ENCODE data around the gene TGM1. TPM values are rescaled to one million over a fixed set of nuclear protein-coding genes. Genes with fewer than 3 reads are reported as not detected.

The TGM1 gene
- total RNA-seq, 6 donors from 2014 or later = 9.1 to 29.2 (median 11.1) TPM

DNA sequence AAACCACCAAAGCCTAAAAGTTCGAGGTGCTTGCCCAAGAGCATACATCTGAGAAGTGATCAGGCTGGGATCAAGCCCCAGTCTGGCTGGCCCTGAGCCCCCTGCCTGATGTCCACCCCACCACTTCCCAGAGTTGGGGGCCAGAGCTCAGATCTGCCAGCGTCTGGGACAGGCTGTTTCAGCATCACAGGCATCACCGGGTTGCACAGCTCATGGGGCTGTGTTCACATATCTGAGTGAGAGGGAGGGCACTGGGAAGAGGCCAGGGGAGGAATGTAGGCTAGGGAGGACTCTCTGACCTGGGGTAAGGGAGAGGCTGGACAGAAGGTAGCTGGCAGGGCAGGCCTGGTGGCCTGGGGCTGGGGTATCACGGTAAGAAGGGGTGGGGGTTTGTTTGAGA, 6.0 kb downstream of the TGM1 start:
- Histone ChIP-seq H3K27me3 (no peaks in the 10 kb centered on the region), H3K4me1 (peaks cover 0 to 19% (median 12%) of the 10 kb centered on the region in 4 donors), H3K4me3 (no peak overlapping the region), H3K36me3 (peaks cover 0 to 19% (median 9%) of the 10 kb centered on the region in 4 donors), H3K27ac (peak overlapping the region in 1 of 4 donors; percentile 10), H3K9me3 (no peaks in the 10 kb centered on the region)
- ATAC-seq (ENCODE audit: low FRiP score in 2 of 2) (no peak), DNase-seq (no peak)
- TF ChIP-seq EP300 (IDR thresholded peaks at IDR 0.05) (no peak), POLR2AphosphoS5 (IDR thresholded peaks at IDR 0.05) (no peak)
- WGBS, 2 donors = 73 to 79% methylated on average over 4 of the region's 4 CpGs

- TF ChIP-seq EP300 (IDR thresholded peaks at IDR 0.05) = no peak
- TF ChIP-seq, protein P1, sequence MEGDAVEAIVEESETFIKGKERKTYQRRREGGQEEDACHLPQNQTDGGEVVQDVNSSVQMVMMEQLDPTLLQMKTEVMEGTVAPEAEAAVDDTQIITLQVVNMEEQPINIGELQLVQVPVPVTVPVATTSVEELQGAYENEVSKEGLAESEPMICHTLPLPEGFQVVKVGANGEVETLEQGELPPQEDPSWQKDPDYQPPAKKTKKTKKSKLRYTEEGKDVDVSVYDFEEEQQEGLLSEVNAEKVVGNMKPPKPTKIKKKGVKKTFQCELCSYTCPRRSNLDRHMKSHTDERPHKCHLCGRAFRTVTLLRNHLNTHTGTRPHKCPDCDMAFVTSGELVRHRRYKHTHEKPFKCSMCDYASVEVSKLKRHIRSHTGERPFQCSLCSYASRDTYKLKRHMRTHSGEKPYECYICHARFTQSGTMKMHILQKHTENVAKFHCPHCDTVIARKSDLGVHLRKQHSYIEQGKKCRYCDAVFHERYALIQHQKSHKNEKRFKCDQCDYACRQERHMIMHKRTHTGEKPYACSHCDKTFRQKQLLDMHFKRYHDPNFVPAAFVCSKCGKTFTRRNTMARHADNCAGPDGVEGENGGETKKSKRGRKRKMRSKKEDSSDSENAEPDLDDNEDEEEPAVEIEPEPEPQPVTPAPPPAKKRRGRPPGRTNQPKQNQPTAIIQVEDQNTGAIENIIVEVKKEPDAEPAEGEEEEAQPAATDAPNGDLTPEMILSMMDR (IDR thresholded peaks at IDR 0.05) = no peak
- no peak for TF ChIP-seq POLR2A (IDR thresholded peaks at IDR 0.05)
- TF ChIP-seq POLR2AphosphoS5 (IDR thresholded peaks at IDR 0.05) = no peak
- DNase-seq (no peak), ATAC-seq (ENCODE audit: low FRiP score in 2 of 2) (no peak)
- no peak overlapping the region for H3K27ac ChIP-seq
- WGBS, 2 donors = 90 to 93% methylated on average over 10 to 12 of the region's 12 CpGs
- peaks cover 0 to 19% (median 13%) of the 10 kb centered on the region in 4 donors for H3K4me1 ChIP-seq
- no peaks in the 10 kb centered on the region for H3K27me3 ChIP-seq
- peaks cover 0 to 19% (median 9%) of the 10 kb centered on the region in 4 donors for H3K36me3 ChIP-seq
- no peak overlapping the region for H3K4me3 ChIP-seq
- H3K9me3 ChIP-seq = no peaks in the 10 kb centered on the region
Measured at GRCh38 chr14:24255931-24256711, 6.9 kb downstream of the TGM1 start.

DNA sequence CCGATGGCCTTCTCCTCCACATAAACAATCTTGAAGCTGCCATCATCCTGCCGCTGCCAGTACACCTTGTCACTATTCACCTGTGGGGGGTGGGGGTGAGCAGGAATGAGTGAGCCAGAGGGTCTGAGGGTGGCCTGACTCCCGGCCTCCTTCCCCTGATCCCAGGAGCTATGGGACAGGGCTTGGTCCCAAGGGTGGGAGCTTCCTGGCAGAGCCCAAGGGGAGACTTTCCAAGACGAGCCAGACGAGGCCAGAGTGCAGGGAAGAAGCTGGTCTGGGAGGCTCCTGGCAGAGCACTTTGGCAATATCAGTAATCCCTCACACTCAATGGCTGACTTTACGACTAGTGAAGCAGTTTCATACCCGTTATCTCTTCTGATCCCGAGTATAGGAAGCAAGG, 7.5 kb downstream of the TGM1 start:
- H3K4me3 ChIP-seq = no peak overlapping the region
- H3K36me3 ChIP-seq = peaks cover 0 to 19% (median 9%) of the 10 kb centered on the region in 4 donors
- H3K4me1 ChIP-seq = peaks cover 0 to 19% (median 13%) of the 10 kb centered on the region in 4 donors
- no peak overlapping the region for H3K27ac ChIP-seq
- no peaks in the 10 kb centered on the region for H3K9me3 ChIP-seq
- DNase-seq = no peak
- TF ChIP-seq POLR2AphosphoS5 (IDR thresholded peaks at IDR 0.05) = no peak
- no peak for TF ChIP-seq EP300 (IDR thresholded peaks at IDR 0.05)
- no peak for TF ChIP-seq POLR2A (IDR thresholded peaks at IDR 0.05)
- TF ChIP-seq, protein P1 (IDR thresholded peaks at IDR 0.05) = no peak
- no peaks in the 10 kb centered on the region for H3K27me3 ChIP-seq
- 91% methylated on average over 8 of the region's 8 CpGs for WGBS, 2 donors
- ATAC-seq (ENCODE audit: low FRiP score in 2 of 2) = no peak

DNA sequence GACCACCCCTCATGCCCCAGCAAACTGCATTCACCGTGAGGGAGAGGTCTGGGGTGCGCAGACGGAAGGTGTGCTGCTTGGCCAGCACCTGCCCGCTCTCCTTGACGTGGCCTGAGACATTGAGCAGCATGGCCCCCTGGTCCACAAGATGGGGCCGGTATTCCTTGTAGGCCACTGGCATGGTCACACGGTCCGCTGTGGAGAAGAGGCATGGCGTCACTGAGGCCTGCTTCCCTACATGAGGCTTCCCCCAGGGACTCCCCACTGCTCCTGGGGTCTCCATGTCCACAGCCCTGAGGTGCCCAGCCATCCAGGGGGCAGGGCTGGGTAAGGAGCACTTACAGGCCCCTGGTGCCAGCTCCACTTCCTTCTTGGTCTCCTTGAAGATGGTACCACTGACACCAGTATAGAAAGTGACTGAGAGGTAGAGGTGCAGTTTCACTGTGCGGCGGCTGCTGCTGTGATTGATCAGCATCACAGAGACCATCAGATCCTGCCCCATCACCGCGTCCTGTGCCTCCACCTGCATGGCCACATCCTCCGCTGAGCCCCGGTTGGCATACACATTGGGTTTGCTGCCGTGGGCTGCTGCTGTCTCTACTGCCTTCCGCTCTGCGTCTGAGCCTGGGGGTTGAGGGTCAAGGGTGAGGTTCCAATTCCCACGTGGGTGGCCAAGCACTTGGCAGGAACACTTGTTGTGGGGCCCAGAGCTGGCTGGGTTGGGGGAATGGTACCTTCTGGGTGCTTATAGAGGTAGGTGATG, 8.2 kb downstream of the TGM1 start:
- 94% methylated on average over 13 to 19 of the region's 19 CpGs for WGBS, 2 donors
- H3K36me3 ChIP-seq = peaks cover 0 to 19% (median 9%) of the 10 kb centered on the region in 4 donors
- H3K27ac ChIP-seq = no peak overlapping the region
- ATAC-seq (ENCODE audit: low FRiP score in 2 of 2) (no peak), DNase-seq (no peak)
- no peaks in the 10 kb centered on the region for H3K27me3 ChIP-seq
- H3K9me3 ChIP-seq = no peaks in the 10 kb centered on the region
- TF ChIP-seq EP300 (IDR thresholded peaks at IDR 0.05) (no peak), POLR2A (IDR thresholded peaks at IDR 0.05) (no peak), POLR2AphosphoS5 (IDR thresholded peaks at IDR 0.05) (no peak)
- TF ChIP-seq, protein P1 (IDR thresholded peaks at IDR 0.05) = no peak
- no peak overlapping the region for H3K4me3 ChIP-seq
- H3K4me1 ChIP-seq = peaks cover 0 to 19% (median 12%) of the 10 kb centered on the region in 4 donors

DNA sequence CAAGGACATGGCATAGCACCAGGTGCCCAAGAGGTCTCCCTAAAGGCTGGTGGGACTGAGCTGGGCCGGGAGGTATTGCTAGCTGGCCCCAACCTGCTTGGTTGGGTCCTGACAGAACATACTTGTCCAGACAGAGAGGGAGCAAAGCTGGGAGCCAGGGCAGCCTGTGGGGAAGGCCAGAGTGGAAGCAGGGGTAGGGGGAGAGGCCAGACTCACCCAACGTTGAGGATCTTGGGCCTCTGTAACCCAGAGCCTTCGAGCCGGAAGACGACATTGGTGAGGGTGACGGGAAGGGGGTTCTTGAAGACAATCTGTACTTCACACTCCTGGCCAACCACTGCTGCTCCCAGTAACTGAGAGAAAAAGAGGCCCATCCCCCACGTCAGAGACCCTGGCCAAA, 9.0 kb downstream of the TGM1 start:
- peaks cover 0 to 19% (median 9%) of the 10 kb centered on the region in 4 donors for H3K36me3 ChIP-seq
- DNase-seq (no peak), ATAC-seq (ENCODE audit: low FRiP score in 2 of 2) (no peak)
- WGBS, 2 donors = 81 to 91% methylated on average over 6 to 7 of the region's 7 CpGs
- H3K27me3 ChIP-seq = no peaks in the 10 kb centered on the region
- no peak overlapping the region for H3K4me3 ChIP-seq
- TF ChIP-seq, protein P1 (IDR thresholded peaks at IDR 0.05) = no peak
- no peak for TF ChIP-seq EP300 (IDR thresholded peaks at IDR 0.05)
- no peak for TF ChIP-seq POLR2A (IDR thresholded peaks at IDR 0.05)
- no peak for TF ChIP-seq POLR2AphosphoS5 (IDR thresholded peaks at IDR 0.05)
- no peaks in the 10 kb centered on the region for H3K9me3 ChIP-seq
- peaks cover 0 to 10% (median 5%) of the 10 kb centered on the region in 4 donors for H3K4me1 ChIP-seq
- no peak overlapping the region for H3K27ac ChIP-seq
